Measurements from ENCODE around the gene TARS3.
"Not testable (repeated sequence)": the region's sequence is repeated elsewhere in the genome, so short reads cannot be mapped to it uniquely, and the experiment has no call there.

TARS3 gene

DNA sequence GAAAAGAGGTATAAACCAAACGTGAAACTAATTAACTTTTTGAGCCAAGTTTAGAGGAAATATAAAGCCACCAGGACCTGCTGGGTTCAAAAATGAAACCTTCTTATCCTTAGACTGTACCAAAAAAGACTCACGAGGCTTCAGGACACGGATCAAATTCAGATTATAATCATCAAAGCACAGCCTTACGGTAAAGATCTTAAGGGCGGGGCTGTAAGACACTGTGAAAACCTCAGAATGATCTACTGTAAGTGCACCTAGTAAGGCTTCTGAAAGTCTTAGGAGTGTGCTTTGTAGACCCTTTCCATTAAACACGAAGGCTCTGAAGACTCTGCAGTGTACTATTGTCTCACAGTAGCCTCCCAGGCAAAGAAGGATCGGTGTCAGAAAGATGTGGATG lies 26.8 kb downstream of the TARS3 start:
- DNase-seq: no peak

DNA sequence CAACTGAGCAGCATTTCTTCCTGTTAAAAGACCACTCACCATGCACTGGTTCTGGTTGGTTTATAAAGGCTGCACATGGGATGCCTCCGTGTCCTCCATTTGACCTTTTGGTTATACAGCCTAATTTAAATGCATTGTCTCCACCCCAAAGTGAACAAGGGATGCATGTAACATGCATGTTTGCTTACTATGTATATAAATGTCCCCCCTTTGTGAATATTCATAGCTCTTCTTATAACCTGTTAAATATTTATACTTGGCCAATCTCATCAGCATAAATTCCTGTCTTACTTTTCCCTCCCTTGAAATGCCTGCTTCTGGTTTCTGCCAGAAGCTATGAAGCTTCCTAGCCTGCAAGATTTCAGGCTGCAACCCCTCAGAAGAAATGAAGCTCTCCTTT lies 27.4 kb downstream of the TARS3 start:
- no peak for DNase-seq

DNA sequence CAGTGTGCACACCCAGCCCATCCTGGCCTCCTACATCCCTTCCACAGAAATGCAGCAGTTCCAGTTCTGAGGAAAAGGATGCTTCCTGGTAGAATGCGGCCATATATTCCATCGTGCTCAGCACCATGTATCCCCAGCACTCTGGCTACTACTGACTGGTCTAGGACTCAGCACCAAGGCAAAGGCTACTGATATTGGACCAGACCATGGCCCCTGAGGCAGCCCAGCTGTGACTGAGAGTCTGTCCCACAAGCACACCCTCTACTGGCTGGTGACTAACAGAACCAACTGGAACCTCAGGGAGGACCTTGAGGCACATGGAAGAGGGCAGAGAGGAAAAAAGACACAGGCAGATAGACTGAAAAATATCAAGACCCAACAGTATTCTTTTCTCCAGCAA lies 30.0 kb downstream of the TARS3 start:
- no peak for DNase-seq

GRCh38 chr15:101692801-101693598 lies 31.3 kb downstream of the TARS3 start:
- DNase-seq: no peak

- no peak for DNase-seq
These were observed 34.4 kb downstream of the TARS3 start for GRCh38 chr15:101689901-101690300.

DNA sequence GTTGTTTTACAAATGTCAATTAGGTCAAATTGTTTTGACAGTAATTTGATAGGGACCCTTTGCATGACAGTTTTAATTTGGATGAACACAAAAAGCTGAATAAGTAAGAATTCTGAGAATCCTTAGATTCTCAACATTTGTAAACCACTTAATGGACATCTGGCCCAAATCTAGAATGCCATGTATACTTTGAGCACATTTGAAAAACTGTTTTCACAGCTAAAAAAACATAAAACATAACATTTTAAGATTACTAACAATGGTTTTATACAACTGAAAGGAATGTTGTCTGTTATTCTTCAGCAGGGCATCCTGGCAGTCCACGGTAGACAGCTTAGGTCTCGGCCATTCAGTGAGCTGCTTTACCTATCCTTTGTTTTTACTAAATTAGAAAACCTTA lies 37.6 kb downstream of the TARS3 start:
- DNase-seq: no peak

DNA sequence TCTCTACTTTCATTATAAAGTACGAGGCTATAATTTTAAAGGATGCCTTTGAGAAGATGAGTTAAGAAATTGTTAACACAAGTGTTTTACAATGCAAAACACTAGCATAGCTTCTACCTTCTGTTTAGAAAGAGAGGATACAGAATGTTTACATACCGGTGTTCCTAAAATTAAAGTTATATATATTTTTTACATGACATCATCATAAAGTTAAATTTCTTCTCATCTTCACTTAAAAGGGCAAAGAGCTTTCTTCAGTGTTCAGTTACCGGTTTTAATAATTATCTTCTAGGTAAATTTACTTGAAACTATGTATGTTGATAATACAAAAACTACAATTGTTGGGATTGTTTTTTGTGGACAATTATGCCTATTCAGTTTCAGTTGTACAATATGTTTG lies 39.4 kb downstream of the TARS3 start:
- no peak for DNase-seq

DNA sequence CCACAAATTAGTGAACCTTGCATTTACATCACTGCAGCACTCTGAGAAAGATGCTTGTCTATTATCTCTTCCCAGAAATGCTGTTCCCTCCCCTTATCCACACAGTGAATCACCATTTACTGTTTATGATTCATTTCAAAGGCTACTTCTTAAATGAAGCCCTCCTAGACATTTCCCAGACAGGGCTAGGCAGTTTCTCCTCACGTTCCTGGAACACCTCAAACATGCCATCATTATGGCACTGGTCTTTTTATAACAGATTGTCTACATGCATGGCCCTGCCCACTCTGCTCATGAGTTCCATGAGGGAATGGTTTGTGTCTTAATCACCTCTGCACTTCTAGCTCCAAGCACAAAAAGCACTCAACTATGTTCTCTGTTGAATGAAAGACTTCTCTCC lies 39.9 kb downstream of the TARS3 start:
- no peak for DNase-seq

DNA sequence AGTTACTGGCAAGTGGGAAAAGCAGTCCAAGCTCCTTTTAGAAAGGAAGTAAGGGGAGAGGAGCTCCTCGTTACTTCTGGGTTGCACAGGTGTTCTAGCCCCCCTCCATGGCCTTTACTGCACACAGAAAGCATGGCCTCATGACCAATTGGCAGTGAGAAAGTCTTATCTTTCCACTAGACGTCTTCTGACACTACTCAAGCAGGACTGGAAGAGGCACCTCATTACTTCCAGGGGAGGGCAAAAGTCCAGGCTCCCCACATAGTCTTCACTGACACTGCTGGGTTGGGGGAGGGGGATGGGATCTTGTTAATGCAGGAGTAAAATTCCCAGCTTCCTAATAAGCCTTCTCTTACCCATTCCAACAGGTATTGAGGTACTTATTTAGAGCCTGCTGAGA lies 44.5 kb downstream of the TARS3 start:
- DNase-seq: no peak

DNA sequence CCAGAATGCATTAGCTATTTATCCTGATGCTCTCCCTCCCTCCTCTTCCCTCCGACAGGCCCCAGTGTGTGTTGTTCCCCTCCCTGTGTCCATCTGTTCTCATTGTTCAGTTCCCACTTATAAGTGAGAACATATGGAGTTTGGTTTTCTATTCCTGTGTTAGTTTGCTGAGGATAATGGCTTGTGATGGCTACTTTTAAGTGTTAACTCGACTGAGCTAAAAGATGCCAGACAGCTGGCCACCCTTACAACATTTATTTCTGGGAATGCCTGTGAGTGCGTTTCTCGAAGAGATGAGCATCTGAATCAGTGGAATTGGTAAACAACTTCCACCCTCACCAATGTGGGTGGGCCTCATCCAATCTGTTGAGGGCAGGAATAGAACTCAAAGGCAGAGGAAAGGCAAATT lies 47.3 kb downstream of the TARS3 start:
- DNase-seq: peak; percentile 23

GRCh38 chr15:101675796-101676582 lies 48.3 kb downstream of the TARS3 start:
- no peak for DNase-seq

DNA sequence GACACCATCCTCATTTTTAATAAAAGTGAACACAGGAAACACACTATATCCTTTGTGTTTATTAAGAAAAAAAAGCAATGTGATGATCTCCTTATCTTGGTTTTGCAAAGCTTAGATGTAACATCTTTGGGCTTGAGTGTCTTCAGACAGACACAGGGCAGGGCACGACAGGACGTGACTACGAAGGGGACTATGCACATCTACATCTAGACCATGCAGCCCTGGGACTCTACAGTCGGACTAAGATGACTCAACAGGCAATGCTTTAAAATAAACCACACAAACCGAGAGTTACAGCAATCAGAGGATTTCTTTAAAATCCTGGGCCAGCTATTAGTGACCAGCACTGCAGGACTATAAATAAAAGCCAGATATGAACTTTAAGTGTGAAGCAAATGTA lies 49.3 kb downstream of the TARS3 start:
- DNase-seq: no peak

GRCh38 chr15:101672298-101672697 lies 52.0 kb downstream of the TARS3 start:
- no peak for DNase-seq

DNA sequence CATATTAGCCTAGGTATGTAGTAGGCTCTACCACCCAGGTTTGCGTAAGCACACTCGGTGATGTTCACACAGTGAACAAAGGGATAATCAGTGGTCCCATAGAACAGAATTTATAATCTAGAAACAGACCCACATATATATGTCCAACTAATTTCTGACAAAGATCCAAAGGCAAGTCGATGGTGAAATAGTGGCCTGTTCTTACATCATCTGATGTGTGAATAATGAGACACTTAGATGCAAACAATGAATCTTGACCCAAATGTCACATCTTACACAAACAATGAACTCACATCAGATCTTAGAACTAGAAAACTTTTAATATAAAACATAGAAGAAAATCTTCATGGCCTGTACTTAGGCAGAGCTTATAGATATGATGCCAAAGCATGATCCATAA lies 54.5 kb downstream of the TARS3 start:
- no peak for DNase-seq

DNA sequence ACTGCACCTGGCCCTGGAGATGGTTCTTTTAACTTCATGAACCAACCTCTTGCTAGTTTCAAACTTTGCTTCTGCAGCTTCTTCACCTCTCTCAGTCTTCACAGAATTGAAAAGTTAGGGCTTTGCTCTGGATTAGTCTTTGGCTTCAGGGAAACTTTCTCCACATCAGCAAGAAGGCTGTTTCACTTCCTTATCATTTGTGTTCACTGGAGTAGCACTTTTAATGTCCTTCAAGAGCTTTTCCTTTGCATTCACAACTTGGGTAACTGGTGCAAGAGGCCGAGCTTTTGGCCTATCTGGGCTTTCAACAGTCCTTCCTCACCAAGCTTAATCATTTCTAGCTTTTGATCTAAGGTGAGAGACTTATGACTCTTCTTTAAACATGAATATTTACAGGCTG lies 56.4 kb downstream of the TARS3 start:
- no peak for DNase-seq

DNA sequence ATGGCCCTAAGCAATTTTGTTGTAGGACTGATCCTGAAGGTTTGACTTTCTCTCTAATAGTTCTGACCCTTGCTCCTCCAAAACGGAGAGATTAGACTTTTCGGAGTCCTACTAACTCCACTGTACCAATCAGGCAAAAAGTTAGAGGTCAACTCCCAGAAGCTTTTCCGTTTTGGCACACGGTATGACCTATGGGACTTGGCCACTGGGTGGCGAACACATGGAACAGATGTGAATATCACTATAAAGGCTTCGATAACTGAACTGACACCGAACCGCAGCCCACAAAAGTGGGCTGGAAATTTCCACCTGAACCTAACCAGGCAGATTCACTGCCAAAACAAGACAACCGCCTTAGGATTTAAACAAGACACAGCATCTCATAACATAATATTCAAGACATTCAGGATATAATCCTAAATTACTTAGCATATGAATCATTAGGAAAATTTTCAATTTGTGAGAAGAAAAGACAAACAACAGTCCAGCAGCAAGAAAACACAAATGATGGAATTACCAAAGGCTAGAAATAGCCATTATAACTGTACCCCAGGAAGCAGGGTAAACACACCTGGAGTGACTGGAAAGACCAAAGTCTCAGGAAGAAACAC lies 59.9 kb downstream of the TARS3 start:
- DNase-seq: no peak

DNA sequence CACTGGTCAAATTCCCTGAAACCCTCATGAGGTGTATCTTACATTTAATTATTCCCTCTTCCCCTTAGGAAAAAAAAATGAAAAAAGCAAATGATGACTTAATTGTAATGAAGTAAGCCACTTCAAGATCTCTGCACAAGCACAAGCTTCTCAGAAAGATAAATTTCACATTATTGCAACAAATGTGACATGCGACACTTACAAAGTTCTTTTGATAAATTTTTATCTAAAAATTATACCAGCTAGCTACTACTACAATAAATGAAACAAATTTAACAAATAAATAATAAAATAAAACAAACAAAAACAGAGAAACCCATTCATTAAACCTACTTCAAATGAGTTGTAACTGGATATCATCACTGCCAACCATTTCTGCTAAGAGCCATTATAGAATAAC lies 62.1 kb downstream of the TARS3 start:
- no peak for DNase-seq

GRCh38 chr15:101660005-101660404 lies 64.3 kb downstream of the TARS3 start:
- no peak for DNase-seq

GRCh38 chr15:101657968-101658784 lies 66.1 kb downstream of the TARS3 start:
- no peak for DNase-seq

GRCh38 chr15:101657171-101657570 lies 67.1 kb downstream of the TARS3 start:
- no peak for DNase-seq

GRCh38 chr15:101654624-101655337 lies 69.5 kb downstream of the TARS3 start:
- not testable (repeated sequence) for DNase-seq

DNA sequence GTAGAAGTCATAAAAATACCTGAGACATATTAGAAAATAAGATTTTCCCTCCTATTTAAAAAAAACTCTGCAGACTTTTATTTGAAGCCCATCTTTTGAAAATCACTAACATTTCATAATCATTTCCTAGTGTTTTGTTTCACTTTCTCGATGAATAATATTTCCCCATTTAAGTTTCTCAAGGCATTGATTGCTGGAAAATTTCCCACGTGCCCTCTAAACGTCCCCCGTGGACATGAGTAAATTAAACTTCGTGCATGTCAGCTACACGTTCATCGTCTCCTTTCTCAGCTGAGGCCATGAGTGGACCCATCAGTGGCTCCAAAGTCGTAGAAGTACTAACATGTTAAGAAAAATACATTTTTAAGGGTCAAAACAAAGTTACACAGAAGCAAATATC lies 70.1 kb downstream of the TARS3 start:
- DNase-seq: no peak
